GM18520 (cell line): ENCODE data around the gene DHX57.
"Not testable (repeated sequence)": the region's sequence is repeated elsewhere in the genome, so short reads cannot be mapped to it uniquely, and the experiment has no call there.

Source experiments
- ATAC-seq: cut with Tn5 transposase; IDR thresholded peaks from one replicate; pipeline ENCODE4 v1.9.1; 2021; ENCODE audit not compliant: unreplicated experiment

DHX57 gene

GRCh38 chr2:38873763-38874162 is 2.0 kb downstream of the DHX57 start:
- ATAC-seq, result no peak

GRCh38 chr2:38871432-38871831 is 4.3 kb downstream of the DHX57 start:
- no peak for ATAC-seq

GRCh38 chr2:38866773-38867443 is 8.8 kb downstream of the DHX57 start:
- ATAC-seq, result no peak

GRCh38 chr2:38863061-38863695 is 12.6 kb downstream of the DHX57 start:
- peak; percentile 62 for ATAC-seq

- no peak for ATAC-seq
These were observed 13.3 kb downstream of the DHX57 start for GRCh38 chr2:38862476-38862875.

- no peak for ATAC-seq
These were observed 19.6 kb downstream of the DHX57 start for GRCh38 chr2:38856165-38856564.

GRCh38 chr2:38850045-38850444 is 25.7 kb downstream of the DHX57 start:
- ATAC-seq, result peak; percentile 60

GRCh38 chr2:38836791-38837190 is 38.9 kb downstream of the DHX57 start:
- ATAC-seq, result no peak

- ATAC-seq, result peak; percentile 68
These were observed 39.7 kb downstream of the DHX57 start for GRCh38 chr2:38835990-38836389.

- ATAC-seq, result no peak
These were observed 40.6 kb downstream of the DHX57 start for GRCh38 chr2:38835015-38835601.

- no peak for ATAC-seq
These were observed 45.1 kb downstream of the DHX57 start for GRCh38 chr2:38830526-38831159.

- ATAC-seq, result no peak
These were observed 45.8 kb downstream of the DHX57 start for GRCh38 chr2:38829971-38830370.

GRCh38 chr2:38828460-38828859 is 47.3 kb downstream of the DHX57 start:
- no peak for ATAC-seq

- ATAC-seq, result not testable (repeated sequence)
These were observed 48.1 kb downstream of the DHX57 start for GRCh38 chr2:38827539-38828145.

GRCh38 chr2:38825956-38826355 is 49.8 kb downstream of the DHX57 start:
- no peak for ATAC-seq

GRCh38 chr2:38824906-38825305 is 50.8 kb downstream of the DHX57 start:
- no peak for ATAC-seq

GRCh38 chr2:38823386-38823785 is 52.3 kb downstream of the DHX57 start:
- ATAC-seq, result no peak

- ATAC-seq, result no peak
These were observed 57.2 kb downstream of the DHX57 start for GRCh38 chr2:38818565-38818964.

- ATAC-seq, result no peak
These were observed 59.8 kb downstream of the DHX57 start for GRCh38 chr2:38815936-38816335.

- no peak for ATAC-seq
These were observed 65.2 kb downstream of the DHX57 start for GRCh38 chr2:38810488-38810887.

- ATAC-seq, result no peak
These were observed 67.1 kb downstream of the DHX57 start for GRCh38 chr2:38808677-38809076.

GRCh38 chr2:38806733-38807059 is 69.0 kb downstream of the DHX57 start:
- ATAC-seq, result no peak
